Astrocyte (in vitro differentiated cells and primary cell): Measurements from ENCODE around the gene AFF3. TPM values are rescaled to one million over a fixed set of nuclear protein-coding genes. Genes with fewer than 3 reads are reported as not detected.

Experiments used
- DNase-seq: peaks from one replicate; pipeline ENCODE4 v3.0.0-alpha.2; 2010; ENCODE audit warnings: low read depth
- FAIRE-seq: peaks from 2 replicates; lab custom pipeline; 2011; peaks lifted over from hg19 to GRCh38; lab: Jason Lieb, UNC
- H2AFZ ChIP-seq: 2 replicates; pipeline ENCODE4 v1.6.0; 2012; ENCODE audit warnings: low read depth, low read length, inconsistent platforms
- H3K27ac ChIP-seq: 2 replicates; pipeline ENCODE4 v1.5.1; 2011; ENCODE audit warnings: low read depth, low read length, inconsistent platforms
- H3K27me3 ChIP-seq: 2 replicates; pipeline ENCODE4 v1.6.0; 2011; ENCODE audit warnings: low read length, inconsistent platforms; ENCODE audit not compliant: insufficient read depth
- H3K36me3 ChIP-seq: 2 replicates; pipeline ENCODE4 v1.5.1; 2011; ENCODE audit warnings: low read length, inconsistent platforms; ENCODE audit not compliant: insufficient read depth
- H3K4me1 ChIP-seq: 2 replicates; pipeline ENCODE4 v1.5.1; 2011; ENCODE audit warnings: low read length, inconsistent platforms; ENCODE audit not compliant: insufficient read depth
- H3K4me2 ChIP-seq: 2 replicates; pipeline ENCODE4 v1.6.0; 2012; ENCODE audit warnings: low read length, inconsistent platforms
- H3K4me3 ChIP-seq: 2 replicates; pipeline ENCODE4 v1.5.1; 2011; ENCODE audit warnings: low read depth, mild to moderate bottlenecking, low read length, inconsistent platforms; ENCODE audit not compliant: insufficient read depth
- H3K79me2 ChIP-seq: 2 replicates; pipeline ENCODE4 v1.6.0; 2012; ENCODE audit warnings: mild to moderate bottlenecking, low read length, inconsistent platforms; ENCODE audit not compliant: insufficient read depth
- H3K9ac ChIP-seq: 2 replicates; pipeline ENCODE4 v1.6.0; 2012; ENCODE audit warnings: mild to moderate bottlenecking, low read length, inconsistent platforms
- H3K9me3 ChIP-seq: 2 replicates; pipeline ENCODE4 v1.5.1; 2012; ENCODE audit warnings: low read depth, mild to moderate bottlenecking, low read length, inconsistent platforms; ENCODE audit not compliant: insufficient read depth
- H4K20me1 ChIP-seq: 2 replicates; pipeline ENCODE4 v1.6.0; 2012; ENCODE audit warnings: low read length, inconsistent platforms; ENCODE audit not compliant: insufficient read depth
- H3K27ac Mint-ChIP-seq: one replicate; pipeline ENCODE4 v1.8.0; 2021; ENCODE audit warnings: mild to moderate bottlenecking, mixed read lengths; ENCODE audit not compliant: unreplicated experiment
- H3K27me3 Mint-ChIP-seq: one replicate; pipeline ENCODE4 v1.8.0; 2021; ENCODE audit warnings: low read depth, mixed read lengths; ENCODE audit not compliant: unreplicated experiment
- H3K36me3 Mint-ChIP-seq: one replicate; pipeline ENCODE4 v1.8.0; 2021; ENCODE audit warnings: low read depth, mixed read lengths; ENCODE audit not compliant: unreplicated experiment
- H3K4me1 Mint-ChIP-seq: one replicate; pipeline ENCODE4 v1.8.0; 2021; ENCODE audit warnings: low read depth, mixed read lengths; ENCODE audit not compliant: unreplicated experiment
- H3K4me3 Mint-ChIP-seq: one replicate; pipeline ENCODE4 v1.8.0; 2021; ENCODE audit warnings: mild to moderate bottlenecking, moderate library complexity, mixed read lengths; ENCODE audit not compliant: unreplicated experiment
- H3K9me3 Mint-ChIP-seq: one replicate; pipeline ENCODE4 v1.8.0; 2021; ENCODE audit warnings: mild to moderate bottlenecking, mixed read lengths; ENCODE audit not compliant: unreplicated experiment
- EZH2 ChIP-seq: IDR thresholded peaks from 2 replicates; pipeline ENCODE4 v1.6.1; 2012; ENCODE audit warnings: mild to moderate bottlenecking, low read length, inconsistent platforms; ENCODE audit not compliant: insufficient read depth
- total RNA-seq: library from RNA; stranded (reverse); gene quantifications from 2 replicates; pipeline ENCODE4 v1.2.1, GENCODE V29; 2021
- TF ChIP-seq, protein P1 (sequence below): IDR thresholded peaks from 2 replicates; pipeline ENCODE4 v1.5.1; 2011; ENCODE audit warnings: low read depth, mild to moderate bottlenecking, inconsistent platforms, low read length, moderate library complexity; ENCODE audit not compliant: insufficient read depth

AFF3 gene
- total RNA-seq, 1 donor from 2014 or later, result 14.7 TPM

DNA sequence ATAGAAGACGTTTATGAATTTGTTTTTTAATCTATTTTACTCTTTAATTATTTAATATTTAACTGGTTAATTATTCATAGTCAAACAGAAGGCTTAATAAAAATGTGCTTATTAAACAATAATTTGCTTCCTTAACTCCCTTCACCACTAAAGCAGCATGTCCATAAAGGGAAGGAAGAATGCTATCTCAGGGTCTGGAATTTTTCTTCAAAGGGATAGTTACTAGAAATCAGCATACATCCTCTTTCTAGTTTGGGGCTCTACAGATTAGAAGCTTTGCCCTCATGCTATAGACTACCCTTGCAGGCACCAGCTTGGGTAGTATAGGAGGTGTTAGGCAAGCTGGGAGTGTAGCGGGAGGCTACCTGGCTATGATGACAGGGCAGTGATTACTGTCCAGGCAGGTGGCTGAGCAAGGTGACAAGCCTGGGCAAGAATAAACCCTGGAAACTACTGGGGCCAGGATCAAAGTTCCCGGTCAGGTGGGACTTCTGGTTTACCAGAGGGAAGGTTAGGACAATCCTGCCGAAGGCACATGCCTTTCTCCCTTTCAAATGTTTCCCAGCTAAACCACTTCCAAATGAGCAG lies 376.6 kb downstream of the AFF3 start:
- Mint-ChIP-seq H3K27me3 (peaks cover 1% of the 10 kb centered on the region), H3K36me3 (peaks cover under 1% of the 10 kb centered on the region), H3K4me1 (no peaks in the 10 kb centered on the region), H3K4me3 (no peak overlapping the region), H3K27ac (no peak overlapping the region), H3K9me3 (peaks cover 11% of the 10 kb centered on the region)
- no peak overlapping the region for H3K4me3 ChIP-seq
- TF ChIP-seq EZH2, result no peak
- TF ChIP-seq, protein P1, sequence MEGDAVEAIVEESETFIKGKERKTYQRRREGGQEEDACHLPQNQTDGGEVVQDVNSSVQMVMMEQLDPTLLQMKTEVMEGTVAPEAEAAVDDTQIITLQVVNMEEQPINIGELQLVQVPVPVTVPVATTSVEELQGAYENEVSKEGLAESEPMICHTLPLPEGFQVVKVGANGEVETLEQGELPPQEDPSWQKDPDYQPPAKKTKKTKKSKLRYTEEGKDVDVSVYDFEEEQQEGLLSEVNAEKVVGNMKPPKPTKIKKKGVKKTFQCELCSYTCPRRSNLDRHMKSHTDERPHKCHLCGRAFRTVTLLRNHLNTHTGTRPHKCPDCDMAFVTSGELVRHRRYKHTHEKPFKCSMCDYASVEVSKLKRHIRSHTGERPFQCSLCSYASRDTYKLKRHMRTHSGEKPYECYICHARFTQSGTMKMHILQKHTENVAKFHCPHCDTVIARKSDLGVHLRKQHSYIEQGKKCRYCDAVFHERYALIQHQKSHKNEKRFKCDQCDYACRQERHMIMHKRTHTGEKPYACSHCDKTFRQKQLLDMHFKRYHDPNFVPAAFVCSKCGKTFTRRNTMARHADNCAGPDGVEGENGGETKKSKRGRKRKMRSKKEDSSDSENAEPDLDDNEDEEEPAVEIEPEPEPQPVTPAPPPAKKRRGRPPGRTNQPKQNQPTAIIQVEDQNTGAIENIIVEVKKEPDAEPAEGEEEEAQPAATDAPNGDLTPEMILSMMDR, result no peak
- no peaks in the 10 kb centered on the region for H3K27me3 ChIP-seq
- H2AFZ ChIP-seq, result no peak overlapping the region
- H4K20me1 ChIP-seq, result no peaks in the 10 kb centered on the region
- H3K27ac ChIP-seq, result no peak overlapping the region
- H3K9ac ChIP-seq, result no peak overlapping the region
- no peaks in the 10 kb centered on the region for H3K36me3 ChIP-seq
- FAIRE-seq, result no peak
- H3K4me1 ChIP-seq, result no peaks in the 10 kb centered on the region
- no peak for DNase-seq
- H3K9me3 ChIP-seq, result peaks cover 3% of the 10 kb centered on the region
- no peaks in the 10 kb centered on the region for H3K79me2 ChIP-seq
- no peak overlapping the region for H3K4me2 ChIP-seq

- FAIRE-seq, result no peak
- no peaks in the 10 kb centered on the region for H3K36me3 ChIP-seq
Observed at GRCh38 chr2:99763764-99764163, 378.6 kb downstream of the AFF3 start.

DNA sequence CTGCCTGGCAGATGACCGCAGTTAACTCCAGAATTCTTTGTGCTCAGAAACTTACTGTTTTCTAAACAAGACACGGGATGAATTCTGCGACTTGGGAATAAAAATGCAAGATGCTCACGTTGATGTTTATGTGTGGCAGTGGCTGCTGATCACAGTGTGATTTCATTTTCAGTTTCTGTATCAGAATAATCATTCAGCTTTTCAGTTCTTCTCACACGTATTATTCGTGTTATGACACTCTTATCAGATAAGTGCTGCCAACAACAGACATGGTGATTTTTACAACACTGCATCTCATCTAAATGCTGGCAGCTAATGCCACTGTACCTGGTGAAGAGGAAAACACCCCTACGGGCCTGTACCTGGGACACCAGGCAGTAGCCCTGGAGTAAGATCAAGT lies 379.7 kb downstream of the AFF3 start:
- Histone ChIP-seq H3K9ac (no peak overlapping the region), H3K4me2 (no peak overlapping the region), H3K27ac (no peak overlapping the region), H3K79me2 (no peaks in the 10 kb centered on the region), H3K9me3 (no peaks in the 10 kb centered on the region), H3K36me3 (no peaks in the 10 kb centered on the region), H3K27me3 (no peaks in the 10 kb centered on the region), H3K4me3 (no peak overlapping the region), H4K20me1 (no peaks in the 10 kb centered on the region), H2AFZ (no peak overlapping the region), H3K4me1 (no peaks in the 10 kb centered on the region)
- Mint-ChIP-seq H3K27me3 (peaks cover 1% of the 10 kb centered on the region), H3K9me3 (peaks cover 2% of the 10 kb centered on the region), H3K4me1 (no peaks in the 10 kb centered on the region), H3K4me3 (no peak overlapping the region), H3K36me3 (no peaks in the 10 kb centered on the region), H3K27ac (no peak overlapping the region)
- no peak for TF ChIP-seq EZH2
- TF ChIP-seq, protein P1, result no peak
- DNase-seq, result no peak
- no peak for FAIRE-seq

More at GRCh38 chr2:99763764-99764163, 378.6 kb downstream of the AFF3 start:
- no peaks in the 10 kb centered on the region for H3K4me1 ChIP-seq
- H3K9ac ChIP-seq, result no peak overlapping the region
- peaks cover 1% of the 10 kb centered on the region for H3K27me3 Mint-ChIP-seq
- TF ChIP-seq EZH2, result no peak
- no peaks in the 10 kb centered on the region for H3K4me1 Mint-ChIP-seq
- H3K4me3 ChIP-seq, result no peak overlapping the region
- H3K4me2 ChIP-seq, result no peak overlapping the region
- H2AFZ ChIP-seq, result no peak overlapping the region
- no peak for DNase-seq
- H3K4me3 Mint-ChIP-seq, result no peak overlapping the region
- no peaks in the 10 kb centered on the region for H3K9me3 ChIP-seq
- H3K9me3 Mint-ChIP-seq, result peaks cover 4% of the 10 kb centered on the region
- H3K27ac ChIP-seq, result no peak overlapping the region
- H3K27me3 ChIP-seq, result no peaks in the 10 kb centered on the region
- no peak overlapping the region for H3K27ac Mint-ChIP-seq
- no peaks in the 10 kb centered on the region for H3K36me3 Mint-ChIP-seq
- H4K20me1 ChIP-seq, result no peaks in the 10 kb centered on the region
- no peaks in the 10 kb centered on the region for H3K79me2 ChIP-seq
